HPDE6-E6E7 (cell line): ENCODE data around the gene HK3.

Experiments used
- DNase-seq: peaks from one replicate; pipeline ENCODE4 v3.0.0; 2011; ENCODE audit warnings: missing footprints; ENCODE audit errors: extremely low spot score

HK3 gene, protein sequence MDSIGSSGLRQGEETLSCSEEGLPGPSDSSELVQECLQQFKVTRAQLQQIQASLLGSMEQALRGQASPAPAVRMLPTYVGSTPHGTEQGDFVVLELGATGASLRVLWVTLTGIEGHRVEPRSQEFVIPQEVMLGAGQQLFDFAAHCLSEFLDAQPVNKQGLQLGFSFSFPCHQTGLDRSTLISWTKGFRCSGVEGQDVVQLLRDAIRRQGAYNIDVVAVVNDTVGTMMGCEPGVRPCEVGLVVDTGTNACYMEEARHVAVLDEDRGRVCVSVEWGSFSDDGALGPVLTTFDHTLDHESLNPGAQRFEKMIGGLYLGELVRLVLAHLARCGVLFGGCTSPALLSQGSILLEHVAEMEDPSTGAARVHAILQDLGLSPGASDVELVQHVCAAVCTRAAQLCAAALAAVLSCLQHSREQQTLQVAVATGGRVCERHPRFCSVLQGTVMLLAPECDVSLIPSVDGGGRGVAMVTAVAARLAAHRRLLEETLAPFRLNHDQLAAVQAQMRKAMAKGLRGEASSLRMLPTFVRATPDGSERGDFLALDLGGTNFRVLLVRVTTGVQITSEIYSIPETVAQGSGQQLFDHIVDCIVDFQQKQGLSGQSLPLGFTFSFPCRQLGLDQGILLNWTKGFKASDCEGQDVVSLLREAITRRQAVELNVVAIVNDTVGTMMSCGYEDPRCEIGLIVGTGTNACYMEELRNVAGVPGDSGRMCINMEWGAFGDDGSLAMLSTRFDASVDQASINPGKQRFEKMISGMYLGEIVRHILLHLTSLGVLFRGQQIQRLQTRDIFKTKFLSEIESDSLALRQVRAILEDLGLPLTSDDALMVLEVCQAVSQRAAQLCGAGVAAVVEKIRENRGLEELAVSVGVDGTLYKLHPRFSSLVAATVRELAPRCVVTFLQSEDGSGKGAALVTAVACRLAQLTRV

DNA sequence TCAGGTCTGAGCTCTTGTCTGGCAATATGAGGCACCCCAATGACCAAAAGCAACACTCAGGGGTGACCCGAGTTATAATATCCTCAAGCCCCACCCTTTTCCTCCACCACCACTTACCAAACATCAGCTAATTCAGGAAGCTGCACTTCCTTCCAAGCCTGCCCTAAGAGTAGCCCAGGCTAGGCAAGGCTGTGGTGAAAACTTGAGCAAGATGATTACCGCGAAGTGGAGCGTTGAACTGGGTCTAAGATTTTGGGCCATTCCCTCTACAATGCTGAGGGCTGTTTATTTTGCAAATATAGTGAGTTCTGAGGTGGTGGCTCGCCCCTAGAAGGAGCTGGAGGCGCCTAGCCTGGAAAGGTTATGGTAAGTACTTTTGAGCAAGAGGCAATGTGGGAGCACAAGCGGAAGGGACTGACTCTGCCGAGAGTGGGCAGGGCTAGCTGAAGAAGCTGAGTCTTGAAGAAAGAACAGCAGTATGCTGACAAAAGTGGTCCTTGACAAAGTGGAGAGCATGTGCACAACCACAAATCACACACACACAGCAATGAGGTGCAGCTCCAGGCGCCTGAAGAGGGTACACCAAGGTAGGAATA lies at the start of gene HK3:
HK3 (minus strand) TSS at position 51 of the 596 bp plus-strand sequence. CDS start 3,187 bp downstream, outside the sequence.
- no peak for DNase-seq

DNA sequence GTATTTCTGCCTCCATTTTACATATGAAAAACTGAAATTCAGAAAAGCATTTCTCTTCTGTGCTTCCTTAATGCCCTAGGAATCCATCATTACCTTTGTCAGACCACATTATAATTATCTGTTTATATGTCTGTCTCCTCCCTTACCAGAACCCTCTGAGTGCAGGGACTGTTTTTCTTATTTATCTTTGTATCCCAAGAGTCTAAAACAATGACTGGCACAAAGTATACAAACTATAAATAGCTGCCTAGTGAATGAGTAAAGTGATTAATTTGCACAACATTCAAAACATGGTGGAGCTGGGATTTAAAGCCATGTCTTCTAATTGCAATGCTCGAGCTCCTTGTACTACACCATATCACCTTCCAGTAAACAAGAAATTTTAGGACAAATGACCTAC lies 49.3 kb upstream of the HK3 start:
- DNase-seq: no peak

- no peak for DNase-seq
Observed at GRCh38 chr5:176947847-176948246, 48.7 kb upstream of the HK3 start.

- no peak for DNase-seq
Observed at GRCh38 chr5:176944268-176944667, 45.1 kb upstream of the HK3 start.

GRCh38 chr5:176943816-176944215 lies 44.7 kb upstream of the HK3 start:
- no peak for DNase-seq

DNA sequence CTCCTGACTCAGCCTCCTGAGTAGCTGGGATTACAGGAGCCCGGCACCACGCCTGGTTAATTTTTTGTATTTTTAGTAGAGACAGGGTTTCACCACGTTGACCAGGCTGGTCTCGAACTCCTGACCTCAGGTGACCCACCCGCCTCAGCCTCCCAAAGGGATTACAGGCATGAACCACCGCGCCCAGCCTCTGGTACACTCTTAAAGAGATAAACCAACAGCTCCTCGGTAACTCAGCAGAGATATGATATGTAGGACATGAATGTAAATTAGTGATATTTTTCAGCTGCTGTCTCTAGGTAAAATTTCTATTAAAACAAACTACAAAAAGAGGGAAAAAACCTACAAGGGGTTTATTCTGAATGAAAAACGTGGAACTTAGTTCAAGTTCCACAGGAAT lies 42.8 kb upstream of the HK3 start:
- no peak for DNase-seq

- no peak for DNase-seq
Observed at GRCh38 chr5:176938472-176938871, 39.3 kb upstream of the HK3 start.

- no peak for DNase-seq
Observed at GRCh38 chr5:176935017-176935416, 35.9 kb upstream of the HK3 start.

DNA sequence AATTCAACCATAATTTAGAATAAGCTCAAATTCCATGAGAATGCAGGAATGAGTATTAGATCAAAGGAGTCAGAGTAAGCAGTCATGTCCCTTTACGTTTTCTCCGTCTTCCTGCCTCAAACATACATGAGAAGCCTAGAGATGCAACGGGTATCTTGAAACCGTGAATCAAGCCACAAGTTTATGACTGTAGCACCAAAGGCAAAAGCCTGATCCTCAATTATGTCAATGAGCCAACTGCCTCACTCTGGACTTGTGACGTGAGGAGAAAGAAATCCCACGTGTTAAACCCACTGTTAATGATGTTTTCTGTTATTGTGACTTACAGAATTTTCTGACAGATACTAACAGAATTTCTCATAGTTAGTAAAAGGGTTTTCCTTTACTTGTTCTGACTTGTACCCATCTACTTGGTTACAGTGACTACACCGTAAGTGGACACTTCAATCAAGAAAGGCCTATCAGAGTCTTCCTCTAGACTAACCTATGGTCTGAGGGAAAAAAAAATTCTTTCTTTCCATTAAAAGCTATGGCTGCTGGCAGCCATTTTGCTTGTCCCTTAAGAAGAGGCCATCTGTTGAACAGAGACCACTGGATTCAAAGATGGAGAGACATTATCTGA lies 35.3 kb upstream of the HK3 start:
- no peak for DNase-seq

GRCh38 chr5:176929654-176930053 lies 30.5 kb upstream of the HK3 start:
- no peak for DNase-seq

- no peak for DNase-seq
Observed at GRCh38 chr5:176927562-176927961, 28.4 kb upstream of the HK3 start.

DNA sequence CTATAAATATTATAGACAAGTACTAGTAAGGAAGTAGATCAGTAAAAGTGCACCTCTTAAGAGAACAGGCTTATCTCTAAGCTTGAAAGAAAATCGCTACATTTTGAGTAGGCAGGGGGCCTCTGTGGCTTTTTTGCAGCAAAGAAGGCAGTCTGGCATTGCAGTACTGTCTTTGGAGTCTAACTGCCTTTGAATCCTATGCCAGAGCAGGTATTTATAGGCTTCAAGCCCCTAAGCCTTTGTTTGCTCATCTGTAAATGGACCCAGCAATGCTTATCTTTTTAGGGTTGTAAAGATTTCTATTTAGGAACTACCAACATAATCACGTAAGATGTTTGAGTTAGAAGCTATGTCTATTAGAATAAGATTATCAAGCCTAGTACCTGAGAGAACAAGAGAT lies 23.7 kb upstream of the HK3 start:
- DNase-seq: no peak

- no peak for DNase-seq
Observed at GRCh38 chr5:176921714-176922113, 22.6 kb upstream of the HK3 start.

DNA sequence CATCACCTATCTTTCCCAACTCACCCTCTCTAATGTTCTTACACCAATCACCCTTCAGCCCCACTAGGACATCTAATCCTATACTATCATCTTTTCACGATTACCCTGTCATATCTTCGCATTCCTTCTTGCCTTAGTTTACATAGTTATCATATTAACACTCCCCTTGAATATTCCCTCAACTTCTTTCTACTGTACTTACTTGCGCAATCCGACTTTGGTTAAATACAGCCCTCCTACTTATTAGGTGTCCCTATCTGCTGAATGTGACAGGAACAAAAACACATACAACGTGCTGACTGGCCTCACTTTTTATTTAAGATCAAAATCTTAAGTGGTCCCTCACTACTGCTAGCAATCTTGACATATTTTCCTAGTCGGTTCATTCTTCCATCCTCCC lies 19.5 kb upstream of the HK3 start:
- DNase-seq: no peak

GRCh38 chr5:176916337-176916736 lies 17.2 kb upstream of the HK3 start:
- DNase-seq: no peak

DNA sequence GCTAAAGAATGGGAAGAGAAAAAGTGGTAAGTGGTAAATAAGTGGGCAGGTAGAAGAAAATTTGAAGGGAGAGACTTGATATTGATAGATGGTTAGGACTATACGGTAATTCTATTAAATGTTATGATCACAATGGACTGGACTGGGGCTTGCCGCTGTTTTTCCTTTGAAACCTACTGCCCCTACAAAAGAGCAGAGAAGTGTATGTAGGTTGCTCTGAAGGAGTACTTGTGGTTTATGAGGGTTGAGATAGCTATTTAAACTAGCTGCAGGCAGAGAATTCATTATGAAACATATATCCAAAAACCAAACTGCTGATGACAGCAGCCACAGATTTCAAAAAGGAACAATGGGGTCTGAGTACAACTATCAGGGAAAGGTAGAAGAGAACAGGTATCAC lies 16.8 kb upstream of the HK3 start:
- DNase-seq: no peak

GRCh38 chr5:176912115-176912514 lies 13.0 kb upstream of the HK3 start:
- no peak for DNase-seq

DNA sequence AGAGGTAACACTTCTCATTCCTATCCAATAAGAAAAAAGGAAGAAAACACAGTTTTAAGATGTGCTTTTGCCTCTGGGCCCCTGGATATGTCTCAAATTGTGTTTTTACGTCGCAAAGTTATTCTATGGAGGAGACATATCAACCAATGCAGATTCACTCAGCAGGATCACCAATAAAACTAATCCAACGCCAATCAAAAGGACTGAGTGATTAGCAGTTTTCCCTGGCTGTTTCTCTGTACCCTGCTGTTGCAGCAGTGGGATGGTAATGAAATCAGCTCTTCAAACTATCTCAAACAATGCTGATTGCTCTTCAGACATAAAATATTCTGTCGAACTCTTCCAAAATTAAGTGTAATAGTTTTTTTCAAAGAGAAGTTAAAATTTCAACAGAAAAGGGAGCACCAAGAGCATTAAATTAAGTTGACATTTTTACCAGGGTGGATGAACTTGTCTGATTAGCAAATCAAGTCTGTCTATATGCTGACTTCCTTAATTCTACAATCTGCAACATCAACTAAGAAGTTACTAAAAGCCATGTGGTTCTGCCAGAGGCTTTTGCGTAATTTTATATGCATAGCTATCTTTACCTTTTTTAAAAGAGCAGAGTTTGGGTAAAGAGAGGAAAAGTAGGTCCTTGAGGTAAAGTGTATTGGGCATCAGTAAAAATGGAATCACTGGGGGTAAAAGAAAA lies 9.7 kb upstream of the HK3 start:
- DNase-seq: no peak

DNA sequence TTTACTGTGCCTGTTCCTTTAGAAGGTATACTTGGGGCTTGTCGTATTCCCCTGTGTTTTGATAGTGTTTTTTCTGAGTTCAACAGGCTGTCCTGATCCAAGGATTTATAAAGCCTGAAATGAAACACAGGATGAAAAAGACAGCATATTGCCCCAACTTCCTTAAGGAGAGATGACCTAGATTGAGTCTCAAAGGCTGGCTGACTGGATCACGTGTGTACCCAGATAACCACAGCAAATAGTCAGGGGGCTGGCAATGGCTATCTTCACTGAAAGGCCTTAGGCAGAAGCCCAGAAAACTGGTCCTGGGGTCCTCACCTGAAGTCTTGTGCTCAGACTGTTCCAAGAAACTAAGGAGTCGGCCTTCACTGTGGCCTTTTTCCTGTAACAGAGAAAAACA lies 7.7 kb upstream of the HK3 start:
- no peak for DNase-seq

DNA sequence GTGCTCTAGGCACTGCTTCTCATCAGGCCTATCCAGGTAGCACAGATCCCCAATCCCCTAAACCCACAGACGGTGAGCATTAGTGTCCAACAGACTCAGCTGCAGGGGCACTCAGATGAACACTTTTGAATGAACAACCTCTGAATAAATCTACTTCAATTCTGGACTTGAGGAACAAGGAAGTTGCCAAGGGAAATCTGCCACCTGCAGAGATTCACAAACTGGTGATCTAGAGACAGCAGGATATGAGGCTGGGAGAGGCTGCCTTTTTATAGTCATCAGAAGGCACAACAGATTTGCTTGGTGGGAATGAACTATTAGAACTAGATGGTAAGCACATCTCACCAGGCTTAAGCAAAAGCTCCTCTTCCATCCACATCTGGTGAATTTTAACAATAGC lies 7.0 kb upstream of the HK3 start:
- no peak for DNase-seq

DNA sequence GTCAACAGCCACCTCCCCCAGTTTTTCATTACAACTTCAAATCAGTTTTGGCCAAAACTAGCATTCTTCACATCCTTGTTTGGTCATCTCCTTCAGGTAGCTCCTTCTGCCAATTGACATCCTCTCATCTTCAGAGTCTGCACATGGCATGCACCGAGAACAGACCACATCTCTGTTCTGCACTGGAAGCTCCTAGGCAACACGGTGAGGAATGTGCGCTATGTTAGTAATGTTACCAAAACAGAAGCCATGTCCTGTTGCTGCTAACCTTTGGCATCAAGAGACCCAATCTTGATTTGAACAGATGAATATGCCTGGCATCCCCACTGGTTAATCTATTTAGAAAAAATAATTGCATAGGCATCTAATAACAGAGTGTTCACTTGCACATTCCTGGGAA lies 5.1 kb upstream of the HK3 start:
- DNase-seq: no peak
